Measurements from ENCODE around the gene SUSD1. TPM values are rescaled to one million over a fixed set of nuclear protein-coding genes. Genes with fewer than 3 reads are reported as not detected.

Gene SUSD1
- total and polyA plus RNA-seq, 2 of the 13 experiments (the other 11 are each of a cell fraction or from before 2014, with no cell fraction given): 25.9 to 32.3 TPM

- TF ChIP-seq ZNF770 (CRISPR knock-in tag; IDR thresholded peaks at IDR 0.05): 0 out of 2 replicates have a peak, but pooled peaks have one; percentile 30
- no peak for TF ChIP-seq RBM39 (IDR thresholded peaks at IDR 0.05; ENCODE audit: low read depth, low read length, poor library complexity, severe bottlenecking)
- TF ChIP-seq SOX5 (CRISPR knock-in tag; IDR thresholded peaks at IDR 0.05; ENCODE audit: borderline replicate concordance): no peak
- no peak for TF ChIP-seq NR2F1 (CRISPR knock-in tag; IDR thresholded peaks at IDR 0.05)
- TF ChIP-seq NAIF1 (CRISPR knock-in tag; IDR thresholded peaks at IDR 0.05; ENCODE audit: borderline replicate concordance): no peak
- TF ChIP-seq ZNF816 (CRISPR knock-in tag; IDR thresholded peaks at IDR 0.05; ENCODE audit: borderline replicate concordance): no peak
- TF ChIP-seq SRSF1 (optimal IDR thresholded peaks at IDR 0.05; ENCODE audit: low read depth, low read length): no peak
- no peak for TF ChIP-seq FOXK2 (IDR thresholded peaks at IDR 0.05)
- TF ChIP-seq ETV6 (CRISPR knock-in tag; conservative IDR thresholded peaks at IDR 0.05): no peak
- peak; percentile 50 for TF ChIP-seq ARID3A (IDR thresholded peaks at IDR 0.05; ENCODE audit: low read depth, low read length)
- TF ChIP-seq ZNF652 (CRISPR knock-in tag; IDR thresholded peaks at IDR 0.05; ENCODE audit: borderline replicate concordance, low read depth): no peak
- TF ChIP-seq, protein P1, sequence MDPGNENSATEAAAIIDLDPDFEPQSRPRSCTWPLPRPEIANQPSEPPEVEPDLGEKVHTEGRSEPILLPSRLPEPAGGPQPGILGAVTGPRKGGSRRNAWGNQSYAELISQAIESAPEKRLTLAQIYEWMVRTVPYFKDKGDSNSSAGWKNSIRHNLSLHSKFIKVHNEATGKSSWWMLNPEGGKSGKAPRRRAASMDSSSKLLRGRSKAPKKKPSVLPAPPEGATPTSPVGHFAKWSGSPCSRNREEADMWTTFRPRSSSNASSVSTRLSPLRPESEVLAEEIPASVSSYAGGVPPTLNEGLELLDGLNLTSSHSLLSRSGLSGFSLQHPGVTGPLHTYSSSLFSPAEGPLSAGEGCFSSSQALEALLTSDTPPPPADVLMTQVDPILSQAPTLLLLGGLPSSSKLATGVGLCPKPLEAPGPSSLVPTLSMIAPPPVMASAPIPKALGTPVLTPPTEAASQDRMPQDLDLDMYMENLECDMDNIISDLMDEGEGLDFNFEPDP (CRISPR knock-in tag; conservative IDR thresholded peaks at IDR 0.05): no peak
- TF ChIP-seq PAXIP1 (CRISPR knock-in tag; conservative IDR thresholded peaks at IDR 0.05): 0 out of 2 replicates have a peak, but pooled peaks have one; percentile 25
- TF ChIP-seq MLLT10 (CRISPR knock-in tag; IDR thresholded peaks at IDR 0.05): no peak
Observed at GRCh38 chr9:112020680-112021596, 154.2 kb downstream of the SUSD1 start (continued).

Data from HepG2 (cell line).